Endothelial cell (in vitro differentiated cells): Measurements from ENCODE around the gene PLGRKT. TPM values are rescaled to one million over a fixed set of nuclear protein-coding genes. Genes with fewer than 3 reads are reported as not detected.

Experiments used
- DNase-seq: peaks from one replicate; pipeline ENCODE4 v3.0.0; 2021; ENCODE audit warnings: low spot score
- H3K27ac Mint-ChIP-seq: one replicate; pipeline ENCODE4 v1.8.0; 2021; ENCODE audit warnings: mixed read lengths, inconsistent platforms; ENCODE audit not compliant: unreplicated experiment
- H3K27me3 Mint-ChIP-seq: one replicate; pipeline ENCODE4 v1.8.0; 2021; ENCODE audit warnings: mild to moderate bottlenecking, moderate library complexity, mixed read lengths, inconsistent platforms; ENCODE audit not compliant: unreplicated experiment
- H3K36me3 Mint-ChIP-seq: one replicate; pipeline ENCODE4 v1.8.0; 2021; ENCODE audit warnings: mild to moderate bottlenecking, low read depth, mixed read lengths, inconsistent platforms; ENCODE audit not compliant: unreplicated experiment
- H3K4me1 Mint-ChIP-seq: one replicate; pipeline ENCODE4 v1.8.0; 2021; ENCODE audit warnings: mild to moderate bottlenecking, mixed read lengths, inconsistent platforms; ENCODE audit not compliant: unreplicated experiment
- H3K4me3 Mint-ChIP-seq: one replicate; pipeline ENCODE4 v1.8.0; 2021; ENCODE audit warnings: mild to moderate bottlenecking, mixed read lengths, inconsistent platforms; ENCODE audit not compliant: unreplicated experiment
- H3K9me3 Mint-ChIP-seq: one replicate; pipeline ENCODE4 v1.8.0; 2021; ENCODE audit warnings: mixed read lengths, inconsistent platforms; ENCODE audit not compliant: unreplicated experiment
- CTCF ChIP-seq: fragments of 200-600 bp; sonication (generic); IDR thresholded peaks from one replicate; pipeline ENCODE4 v1.5.0; 2021; ENCODE audit warnings: antibody characterized with exemption; ENCODE audit not compliant: unreplicated experiment
- total RNA-seq: library from RNA; stranded (reverse); fragmentation: NEBNext Ultra II Directional; extraction: Animal tissue kit (Norgen Biotek cat#: 25700); gene quantifications from one replicate; pipeline ENCODE4 v1.2.1, GENCODE V29; 2021; ENCODE audit not compliant: unreplicated experiment

Gene PLGRKT
- total RNA-seq, 1 donor from 2014 or later: 4.8 TPM

GRCh38 chr9:5443850-5444249 lies 6.1 kb upstream of the PLGRKT start:
- Mint-ChIP-seq H3K27ac (no peak overlapping the region), H3K4me3 (no peak overlapping the region), H3K4me1 (no peaks in the 10 kb centered on the region), H3K36me3 (no peaks in the 10 kb centered on the region), H3K27me3 (peaks cover 1% of the 10 kb centered on the region), H3K9me3 (no peaks in the 10 kb centered on the region)
- DNase-seq: no peak
- TF ChIP-seq CTCF: no peak

- peak; percentile 40 for DNase-seq
- Mint-ChIP-seq H3K27me3 (peaks cover 1% of the 10 kb centered on the region), H3K36me3 (no peaks in the 10 kb centered on the region), H3K4me1 (peaks cover 2% of the 10 kb centered on the region), H3K27ac (no peak overlapping the region), H3K4me3 (no peak overlapping the region), H3K9me3 (no peaks in the 10 kb centered on the region)
- TF ChIP-seq CTCF: peak; percentile 50
Observed at GRCh38 chr9:5442400-5443011, 4.8 kb upstream of the PLGRKT start.

GRCh38 chr9:5441043-5441442 lies 3.3 kb upstream of the PLGRKT start:
- no peak for TF ChIP-seq CTCF
- Mint-ChIP-seq H3K27me3 (no peaks in the 10 kb centered on the region), H3K9me3 (no peaks in the 10 kb centered on the region), H3K4me3 (no peak overlapping the region), H3K4me1 (peaks cover 12% of the 10 kb centered on the region), H3K27ac (no peak overlapping the region), H3K36me3 (no peaks in the 10 kb centered on the region)
- no peak for DNase-seq

GRCh38 chr9:5440426-5440825 lies 2.7 kb upstream of the PLGRKT start:
- TF ChIP-seq CTCF: no peak
- DNase-seq: no peak
- H3K27me3 Mint-ChIP-seq: peaks cover under 1% of the 10 kb centered on the region
- H3K27ac Mint-ChIP-seq: no peak overlapping the region
- peaks cover 12% of the 10 kb centered on the region for H3K4me1 Mint-ChIP-seq
- H3K36me3 Mint-ChIP-seq: peaks cover 2% of the 10 kb centered on the region
- no peak overlapping the region for H3K4me3 Mint-ChIP-seq
- peaks cover under 1% of the 10 kb centered on the region for H3K9me3 Mint-ChIP-seq

GRCh38 chr9:5438301-5439162 lies 807 bp upstream of the PLGRKT start:
- Mint-ChIP-seq H3K36me3 (peaks cover 7% of the 10 kb centered on the region), H3K4me3 (peak overlapping the region; percentile 62), H3K27me3 (peaks cover 3% of the 10 kb centered on the region), H3K27ac (no peak overlapping the region), H3K9me3 (peaks cover 4% of the 10 kb centered on the region), H3K4me1 (peaks cover 12% of the 10 kb centered on the region)
- no peak for TF ChIP-seq CTCF
- DNase-seq: no peak
